Activated T-cell treated with anti-CD3 and anti-CD28 coated beads, Interleukin-2, amount 50 U/mL, for 24 hours (primary cell): ENCODE measurements around the gene RBMS1.
A peak's percentile ranks its signal among the peaks of the same experiment; 100 is the strongest.

Source experiments
- DNase-seq: peaks from one replicate; pipeline ENCODE4 v3.0.0-alpha.2; 2020
- H3K27ac Mint-ChIP-seq: 2 replicates; pipeline ENCODE4 v1.8.0; 2020; ENCODE audit warnings: mild to moderate bottlenecking, mixed read lengths
- H3K27me3 Mint-ChIP-seq: 2 replicates; pipeline ENCODE4 v1.8.0; 2020; ENCODE audit warnings: mixed read lengths
- H3K36me3 Mint-ChIP-seq: 2 replicates; pipeline ENCODE4 v1.8.0; 2020; ENCODE audit warnings: low read depth, mixed read lengths
- H3K4me1 Mint-ChIP-seq: 2 replicates; pipeline ENCODE4 v1.8.0; 2020; ENCODE audit warnings: low read depth, mixed read lengths
- H3K4me3 Mint-ChIP-seq: 2 replicates; pipeline ENCODE4 v1.8.0; 2020; ENCODE audit warnings: mild to moderate bottlenecking, moderate library complexity, mixed read lengths
- H3K9me3 Mint-ChIP-seq: 2 replicates; pipeline ENCODE4 v1.8.0; 2020; ENCODE audit warnings: mixed read lengths

RBMS1 gene

DNA sequence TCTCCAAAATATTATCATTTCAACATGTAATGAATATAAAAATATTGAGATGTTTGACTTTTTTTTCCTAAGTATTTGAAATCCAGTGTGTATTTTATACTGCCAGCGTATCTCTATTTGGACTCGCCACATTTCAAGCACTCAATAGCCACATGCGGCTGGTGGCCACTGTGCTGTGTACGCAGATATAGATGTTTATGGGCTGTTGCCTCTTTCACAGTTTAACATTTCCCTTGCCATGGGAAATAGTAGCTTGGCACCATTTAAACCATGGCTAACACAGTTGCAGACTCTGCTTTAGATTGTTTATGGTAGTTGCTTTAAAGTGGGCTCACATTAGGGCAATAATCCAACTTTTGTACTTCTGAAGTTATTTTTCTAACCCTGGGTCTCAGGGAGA, 157.0 kb downstream of the RBMS1 start:
- Mint-ChIP-seq H3K9me3 (no peaks in the 10 kb centered on the region), H3K36me3 (peaks cover 3% of the 10 kb centered on the region), H3K4me3 (no peak overlapping the region), H3K27me3 (no peaks in the 10 kb centered on the region), H3K4me1 (peaks cover 82% of the 10 kb centered on the region), H3K27ac (no peak overlapping the region)
- DNase-seq, result no peak

DNA sequence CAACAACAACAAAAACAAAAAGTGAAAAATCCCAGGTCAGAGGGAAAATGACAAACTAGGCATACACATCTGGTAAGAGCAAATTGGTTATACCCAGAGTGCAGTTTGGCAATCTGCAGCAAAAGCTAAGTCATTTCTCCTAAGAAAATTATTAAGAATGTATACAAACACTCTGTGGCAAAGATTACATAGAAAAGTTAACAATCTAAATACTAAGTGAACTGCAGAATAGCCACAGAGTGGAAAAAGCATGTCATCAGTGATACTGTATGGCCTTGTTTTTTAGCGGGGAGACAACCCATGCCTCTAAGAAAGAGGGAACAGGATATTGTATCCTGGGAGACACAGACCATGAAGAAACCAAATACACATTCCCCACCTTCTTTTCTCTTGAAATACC, 157.5 kb downstream of the RBMS1 start:
- H3K36me3 Mint-ChIP-seq, result no peaks in the 10 kb centered on the region
- H3K4me3 Mint-ChIP-seq, result no peak overlapping the region
- no peaks in the 10 kb centered on the region for H3K27me3 Mint-ChIP-seq
- peak overlapping the region; percentile 80 for H3K27ac Mint-ChIP-seq
- peaks cover 83% of the 10 kb centered on the region for H3K4me1 Mint-ChIP-seq
- H3K9me3 Mint-ChIP-seq, result no peaks in the 10 kb centered on the region
- no peak for DNase-seq

DNA sequence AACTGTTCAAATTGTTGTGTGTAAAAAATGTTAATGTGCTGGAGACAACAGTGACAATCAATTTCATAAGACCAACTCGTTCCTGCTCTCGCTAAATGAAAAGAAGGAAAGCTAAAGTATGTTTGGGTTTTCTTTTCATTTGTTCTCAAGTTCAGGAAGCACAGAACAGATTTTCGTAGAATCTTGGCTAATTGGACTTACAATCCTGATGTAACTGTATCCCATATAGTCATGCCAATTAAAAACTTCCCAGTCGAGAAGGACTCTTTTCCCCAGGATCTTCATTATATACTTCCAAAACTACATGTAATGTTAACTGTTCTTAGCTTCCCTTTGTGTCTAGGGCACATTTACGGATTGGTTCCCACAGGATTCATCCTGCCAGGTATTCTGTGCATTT, 158.2 kb downstream of the RBMS1 start:
- H3K27me3 Mint-ChIP-seq, result no peaks in the 10 kb centered on the region
- peak overlapping the region; percentile 80 for H3K27ac Mint-ChIP-seq
- no peak for DNase-seq
- H3K4me3 Mint-ChIP-seq, result no peak overlapping the region
- H3K4me1 Mint-ChIP-seq, result peaks cover 86% of the 10 kb centered on the region
- no peaks in the 10 kb centered on the region for H3K36me3 Mint-ChIP-seq
- no peaks in the 10 kb centered on the region for H3K9me3 Mint-ChIP-seq

DNA sequence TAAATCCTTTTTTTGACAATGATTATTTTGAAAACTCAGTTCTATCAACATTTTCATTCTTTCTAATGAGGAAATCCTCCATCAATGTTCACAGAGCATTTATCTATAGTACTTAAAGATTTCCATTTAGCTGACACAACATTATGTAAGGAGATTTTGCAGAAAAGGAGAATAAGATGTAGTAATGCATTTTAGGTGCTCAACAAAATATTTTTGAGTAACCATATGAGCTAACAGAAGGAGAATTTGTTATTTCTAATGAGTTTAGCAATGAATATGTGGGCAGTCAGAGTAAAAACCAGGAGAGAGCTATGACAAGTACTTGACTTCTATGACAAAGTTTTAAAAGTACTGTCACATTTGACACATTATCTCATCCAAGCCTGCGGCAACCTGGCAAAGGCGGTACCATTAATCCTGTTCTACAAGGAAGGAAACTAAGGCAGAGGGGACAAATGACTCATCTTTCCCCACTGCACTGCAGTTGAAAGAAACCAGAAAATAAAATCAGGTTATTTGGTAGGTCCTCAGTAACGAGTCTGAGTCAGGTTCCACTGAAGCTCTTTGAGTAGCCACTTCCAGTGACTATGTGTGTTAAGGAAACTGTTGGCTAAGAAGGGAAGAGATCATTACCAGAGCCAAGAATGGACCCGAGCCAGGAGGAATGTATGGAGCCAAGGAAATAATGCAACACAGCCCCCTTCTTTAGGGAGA, 159.4 kb downstream of the RBMS1 start:
- no peak overlapping the region for H3K4me3 Mint-ChIP-seq
- no peaks in the 10 kb centered on the region for H3K9me3 Mint-ChIP-seq
- H3K27ac Mint-ChIP-seq, result peak overlapping the region; percentile 85
- H3K27me3 Mint-ChIP-seq, result no peaks in the 10 kb centered on the region
- peaks cover 88% of the 10 kb centered on the region for H3K4me1 Mint-ChIP-seq
- peaks cover 9% of the 10 kb centered on the region for H3K36me3 Mint-ChIP-seq
- DNase-seq, result no peak

DNA sequence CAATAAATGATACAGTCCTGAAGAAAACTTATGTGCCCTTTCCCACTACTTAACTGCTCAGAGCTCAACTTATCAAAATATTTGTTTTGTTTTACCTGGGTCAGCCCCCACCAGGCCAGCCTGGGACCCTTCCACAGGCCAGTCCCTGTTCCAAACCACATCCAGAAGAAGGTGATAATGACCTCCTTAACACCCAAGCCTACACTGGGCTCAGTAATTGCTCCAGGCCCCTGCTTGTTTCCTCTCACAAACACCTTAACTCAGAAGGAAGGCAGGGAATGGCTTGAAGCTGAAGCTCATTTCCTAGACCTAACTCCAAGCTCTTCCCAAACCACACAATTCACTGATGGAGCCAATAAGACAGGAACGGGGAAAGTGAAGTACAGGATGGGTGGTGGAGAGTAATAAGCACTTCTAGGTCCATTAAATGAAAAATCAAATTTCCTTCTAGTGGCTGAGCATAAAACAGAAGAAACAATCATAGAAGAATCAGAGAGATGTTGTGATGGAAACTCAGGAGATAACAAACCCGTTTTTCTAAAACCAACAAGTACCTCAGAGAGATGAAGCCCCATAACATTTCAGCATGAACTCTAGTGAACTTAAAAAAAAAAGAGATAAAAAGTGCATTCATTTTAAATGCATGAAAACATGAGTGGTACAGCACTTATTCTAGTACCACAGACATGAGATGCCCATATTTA, 160.1 kb downstream of the RBMS1 start:
- peaks cover 88% of the 10 kb centered on the region for H3K4me1 Mint-ChIP-seq
- peak overlapping the region; percentile 85 for H3K27ac Mint-ChIP-seq
- H3K27me3 Mint-ChIP-seq, result no peaks in the 10 kb centered on the region
- no peaks in the 10 kb centered on the region for H3K9me3 Mint-ChIP-seq
- DNase-seq, result no peak
- H3K36me3 Mint-ChIP-seq, result peaks cover 9% of the 10 kb centered on the region
- no peak overlapping the region for H3K4me3 Mint-ChIP-seq

DNA sequence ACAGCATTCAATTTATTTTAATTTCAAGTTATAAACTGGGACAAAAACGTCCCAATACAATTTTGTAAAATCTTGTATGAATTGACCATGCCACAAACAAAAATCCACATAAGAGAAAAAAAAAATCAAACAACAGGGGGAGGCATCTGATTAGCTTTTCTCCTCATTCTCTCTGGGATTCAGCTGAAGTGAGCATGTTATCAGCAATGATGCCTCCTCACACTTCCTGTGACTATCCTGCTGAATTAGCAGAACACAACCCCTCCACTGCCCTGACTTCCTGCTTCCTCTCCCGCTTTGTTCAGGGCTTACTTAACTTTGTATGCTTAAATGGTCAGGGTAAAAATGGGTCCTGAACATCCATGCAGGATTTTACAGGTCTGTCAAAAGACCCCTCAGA, 161.3 kb downstream of the RBMS1 start:
- H3K27me3 Mint-ChIP-seq, result no peaks in the 10 kb centered on the region
- no peak for DNase-seq
- H3K4me3 Mint-ChIP-seq, result no peak overlapping the region
- no peaks in the 10 kb centered on the region for H3K9me3 Mint-ChIP-seq
- H3K27ac Mint-ChIP-seq, result peak overlapping the region; percentile 78
- H3K4me1 Mint-ChIP-seq, result peaks cover 92% of the 10 kb centered on the region
- H3K36me3 Mint-ChIP-seq, result peaks cover 9% of the 10 kb centered on the region

GRCh38 chr2:160331258-160332025, 162.2 kb downstream of the RBMS1 start:
- H3K36me3 Mint-ChIP-seq, result peaks cover 9% of the 10 kb centered on the region
- H3K27ac Mint-ChIP-seq, result peak overlapping the region; percentile 78
- no peak for DNase-seq
- H3K27me3 Mint-ChIP-seq, result no peaks in the 10 kb centered on the region
- no peak overlapping the region for H3K4me3 Mint-ChIP-seq
- H3K4me1 Mint-ChIP-seq, result peaks cover 93% of the 10 kb centered on the region
- no peaks in the 10 kb centered on the region for H3K9me3 Mint-ChIP-seq

DNA sequence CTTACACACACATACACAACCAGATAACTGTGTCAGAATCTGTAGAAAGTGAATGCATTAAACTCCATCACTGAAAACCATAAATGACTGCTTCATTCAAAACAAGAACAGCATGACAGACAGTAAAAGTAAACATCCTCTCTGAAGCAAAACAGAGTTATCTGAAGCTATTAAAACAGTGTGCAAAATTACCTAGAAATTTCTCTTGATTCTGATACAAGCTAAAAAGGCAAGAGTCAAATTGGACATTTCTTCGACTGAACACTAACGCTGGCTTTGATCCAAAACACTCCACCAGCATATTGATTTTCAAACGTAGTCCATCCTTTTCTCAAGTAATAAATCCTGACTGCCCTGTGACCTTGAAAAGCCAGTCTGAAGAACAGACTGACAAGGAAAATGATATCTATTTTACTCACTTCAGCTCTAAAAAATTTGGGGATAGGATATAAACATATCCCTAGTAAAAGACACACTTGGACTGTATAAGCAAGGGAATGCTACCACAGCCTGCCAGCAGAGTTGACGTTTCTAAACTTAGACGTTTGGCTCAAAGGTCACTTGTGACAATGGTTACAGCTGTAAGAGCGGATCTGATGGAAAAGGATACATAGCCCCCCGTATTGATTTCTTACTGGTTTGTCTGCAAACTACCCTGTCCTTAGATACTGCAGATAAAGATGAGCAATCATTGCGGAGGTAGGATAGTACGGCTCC, 164.6 kb downstream of the RBMS1 start:
- DNase-seq, result no peak
- H3K27me3 Mint-ChIP-seq, result no peaks in the 10 kb centered on the region
- peaks cover 91% of the 10 kb centered on the region for H3K4me1 Mint-ChIP-seq
- peak overlapping the region; percentile 67 for H3K27ac Mint-ChIP-seq
- H3K36me3 Mint-ChIP-seq, result peaks cover 9% of the 10 kb centered on the region
- peak overlapping the region; percentile 47 for H3K4me3 Mint-ChIP-seq
- H3K9me3 Mint-ChIP-seq, result no peaks in the 10 kb centered on the region

GRCh38 chr2:160326786-160327185, 166.8 kb downstream of the RBMS1 start:
- Mint-ChIP-seq H3K4me1 (peaks cover 92% of the 10 kb centered on the region), H3K4me3 (no peak overlapping the region), H3K27ac (peak overlapping the region; percentile 2), H3K27me3 (no peaks in the 10 kb centered on the region), H3K9me3 (no peaks in the 10 kb centered on the region), H3K36me3 (peaks cover 9% of the 10 kb centered on the region)
- no peak for DNase-seq

- Mint-ChIP-seq H3K27me3 (no peaks in the 10 kb centered on the region), H3K4me3 (no peak overlapping the region), H3K36me3 (peaks cover 12% of the 10 kb centered on the region), H3K9me3 (no peaks in the 10 kb centered on the region), H3K27ac (peak overlapping the region; percentile 61), H3K4me1 (peaks cover 94% of the 10 kb centered on the region)
- no peak for DNase-seq
Measured at GRCh38 chr2:160325418-160325817, 168.2 kb downstream of the RBMS1 start.

DNA sequence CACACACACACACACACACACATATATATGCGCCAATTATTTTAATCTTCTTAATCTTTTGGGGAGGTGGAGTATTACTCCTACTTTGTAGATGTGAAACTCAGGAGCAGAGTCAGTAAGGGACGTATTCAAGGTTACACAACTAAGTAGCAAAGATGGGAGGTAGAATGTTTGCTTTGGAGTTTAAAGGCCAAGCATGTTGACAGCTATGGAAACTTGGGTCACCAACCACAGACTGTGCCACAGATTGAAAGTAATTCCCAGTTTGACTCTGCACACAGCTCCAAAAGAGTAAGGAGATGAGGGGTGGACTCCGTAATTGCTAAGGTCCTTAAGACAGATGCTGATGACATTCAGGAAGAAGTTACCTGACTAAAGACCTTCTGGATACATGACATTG, 168.7 kb downstream of the RBMS1 start:
- DNase-seq, result no peak
- H3K4me1 Mint-ChIP-seq, result peaks cover 94% of the 10 kb centered on the region
- H3K4me3 Mint-ChIP-seq, result no peak overlapping the region
- peak overlapping the region; percentile 61 for H3K27ac Mint-ChIP-seq
- H3K27me3 Mint-ChIP-seq, result no peaks in the 10 kb centered on the region
- no peaks in the 10 kb centered on the region for H3K9me3 Mint-ChIP-seq
- H3K36me3 Mint-ChIP-seq, result peaks cover 7% of the 10 kb centered on the region

DNA sequence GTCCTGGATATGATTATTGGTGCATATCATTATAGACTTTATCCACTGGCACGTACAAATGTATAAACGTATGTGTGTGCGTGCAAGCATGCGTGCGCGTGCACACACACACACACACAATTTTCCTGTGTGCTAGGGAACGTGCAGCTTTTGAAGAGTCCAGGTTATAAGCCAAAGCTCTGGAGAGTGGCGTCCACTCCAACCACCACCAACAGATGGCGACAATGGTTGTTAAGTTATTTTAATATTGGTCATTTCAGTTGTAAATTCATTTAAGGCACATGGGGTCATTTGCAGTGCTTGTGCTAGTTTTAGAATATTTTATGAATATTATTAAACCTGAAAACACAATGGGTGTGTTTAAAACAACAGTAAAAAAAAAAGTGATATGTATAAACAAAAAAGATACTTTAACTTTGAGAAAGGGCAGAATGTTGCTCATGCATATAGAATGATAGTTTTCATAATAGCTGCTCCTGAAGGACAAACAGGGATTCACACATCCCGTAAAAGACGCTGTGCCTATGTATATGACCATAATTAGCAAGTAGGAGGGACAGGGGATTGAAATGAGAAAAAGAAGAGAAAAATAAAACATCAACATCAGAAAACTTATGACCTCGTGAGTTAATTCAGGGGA, 169.3 kb downstream of the RBMS1 start:
- Mint-ChIP-seq H3K4me1 (peaks cover 91% of the 10 kb centered on the region), H3K27ac (no peak overlapping the region), H3K4me3 (no peak overlapping the region), H3K9me3 (no peaks in the 10 kb centered on the region), H3K36me3 (peaks cover 3% of the 10 kb centered on the region), H3K27me3 (no peaks in the 10 kb centered on the region)
- DNase-seq, result peak; percentile 59

DNA sequence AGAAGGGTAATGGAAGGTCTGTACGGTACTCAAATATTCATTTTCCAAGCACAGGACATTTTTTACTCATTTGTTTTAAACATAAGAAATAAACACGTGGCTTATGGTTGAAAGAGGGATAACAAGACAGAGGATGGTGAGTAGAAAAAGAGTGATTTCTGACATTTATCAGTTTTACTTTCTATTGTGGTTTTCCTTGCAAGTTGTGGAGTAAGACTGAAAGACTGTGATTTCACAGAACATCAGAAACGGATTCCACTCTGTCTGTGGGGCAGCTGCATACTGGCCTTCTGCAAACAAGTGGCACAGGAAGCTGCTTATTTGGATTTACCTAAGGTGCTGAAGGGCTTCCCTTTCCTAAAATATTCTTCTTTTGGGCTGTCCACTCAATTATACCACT, 171.3 kb downstream of the RBMS1 start:
- DNase-seq, result no peak
- peaks cover 84% of the 10 kb centered on the region for H3K4me1 Mint-ChIP-seq
- peak overlapping the region; percentile 58 for H3K27ac Mint-ChIP-seq
- H3K9me3 Mint-ChIP-seq, result no peaks in the 10 kb centered on the region
- H3K27me3 Mint-ChIP-seq, result no peaks in the 10 kb centered on the region
- H3K36me3 Mint-ChIP-seq, result peaks cover 9% of the 10 kb centered on the region
- H3K4me3 Mint-ChIP-seq, result no peak overlapping the region

GRCh38 chr2:160321006-160321405, 172.6 kb downstream of the RBMS1 start:
- DNase-seq, result no peak
- no peaks in the 10 kb centered on the region for H3K9me3 Mint-ChIP-seq
- H3K4me3 Mint-ChIP-seq, result no peak overlapping the region
- H3K36me3 Mint-ChIP-seq, result peaks cover 22% of the 10 kb centered on the region
- H3K27me3 Mint-ChIP-seq, result no peaks in the 10 kb centered on the region
- no peak overlapping the region for H3K27ac Mint-ChIP-seq
- H3K4me1 Mint-ChIP-seq, result peaks cover 87% of the 10 kb centered on the region
